Measurements from ENCODE around the gene RTTN. TPM values are rescaled to one million over a fixed set of nuclear protein-coding genes. Genes with fewer than 3 reads are reported as not detected.

RTTN gene
- total RNA-seq (2014; rRNA removed; shearing (Covaris generic)) = 24.1 and 31.0 TPM in 2 replicates
- 7.2 and 7.3 TPM in 2 replicates for polyA plus RNA-seq (2016; fragmentation: Nextera tagmentation; extraction: Ambion mirVana)
- long read RNA-seq = 0 reads

GRCh38 chr18:70205421-70206397, at the start of gene RTTN:
Gene RTTN (minus strand): TSS chr18:70205687. CDS start chr18:70205658, 29 bp downstream.
- Histone ChIP-seq H3K4me2 (peak within 1 kb of the TSS; percentile 82), H3K36me3 (ENCODE audit: insufficient read depth) (no peaks in the 10 kb centered on the region), H3K4me1 (ENCODE audit: insufficient read depth) (peaks cover 13% of the 10 kb centered on the region; the same call in 1 of the 2 replicates), H3K4me3 (peak within 1 kb of the TSS; percentile 98), H3F3A (replicated peaks; ENCODE audit: low read depth) (no peaks in the 10 kb centered on the region), H2AFZ (peak within 1 kb of the TSS; percentile 99), H3K27me3 (ENCODE audit: insufficient read depth) (no peaks in the 10 kb centered on the region), H3K27ac (ENCODE audit: low read depth) (peak within 1 kb of the TSS; percentile 99), H3K79me2 (replicated peaks; ENCODE audit: insufficient read depth) (peaks cover 17% of the 10 kb centered on the region), H3K9me2 (ENCODE audit: insufficient read depth) (no peaks in the 10 kb centered on the region), H4K20me1 (replicated peaks; ENCODE audit: insufficient read depth) (no peaks in the 10 kb centered on the region)
- DNase-seq (ENCODE audit: low spot score) (peak; percentile 95), ATAC-seq (peak; percentile 99)
- Mint-ChIP-seq H3K36me3 (ENCODE audit: low read depth) (peaks cover 8% of the 10 kb centered on the region; the same call in 2 of the 3 replicates), H3K9me3 (no peaks in the 10 kb centered on the region), H3K27ac (peak within 1 kb of the TSS; percentile 100), H3K27me3 (ENCODE audit: insufficient read depth, low read depth, poor library complexity) (peaks cover 3% of the 10 kb centered on the region), H3K4me3 (peak within 1 kb of the TSS; percentile 98), H3K4me1 (peaks cover 9% of the 10 kb centered on the region)
- TF ChIP-seq REST (IDR thresholded peaks at IDR 0.05; ENCODE audit: unreplicated experiment) (no peak), CTCF (conservative IDR thresholded peaks at IDR 0.05; ENCODE audit: low read depth in 2 of 2) (no peak), JUNB (IDR thresholded peaks at IDR 0.05; ENCODE audit: unreplicated experiment) (no peak), CREB1 (CRISPR knock-in tag; IDR thresholded peaks at IDR 0.05; ENCODE audit: low read depth) (peak; percentile 72), ZNF331 (CRISPR knock-in tag; IDR thresholded peaks at IDR 0.05; ENCODE audit: low read depth) (no peak), EZH2phosphoT487 (IDR thresholded peaks at IDR 0.05; ENCODE audit: unreplicated experiment) (no peak), ETS1 (IDR thresholded peaks at IDR 0.05) (peak; percentile 73), POLR2AphosphoS5 (IDR thresholded peaks at IDR 0.05; ENCODE audit: low read depth) (peak; percentile 46), NANOG (IDR thresholded peaks at IDR 0.05; ENCODE audit: borderline replicate concordance) (no peak)

Measured in GM23338 (cell line).